Brain microvascular endothelial cell (primary cell): ENCODE data around the gene TNIK.

ENCODE experiments used
- DNase-seq: peaks from one replicate; pipeline ENCODE4 v3.0.0-alpha.2; 2020
- H3K27ac ChIP-seq: fragments of 250-450 bp; sonication (Bioruptor Pico); 2 replicates; pipeline ENCODE4 v1.5.1; 2020; ENCODE audit warnings: mild to moderate bottlenecking, moderate library complexity
- H3K27me3 ChIP-seq: fragments of 250-450 bp; sonication (Bioruptor Pico); replicated peaks from 2 replicates; pipeline ENCODE4 v1.5.1; 2020; ENCODE audit warnings: mild to moderate bottlenecking
- H3K36me3 ChIP-seq: fragments of 250-450 bp; sonication (Bioruptor Pico); replicated peaks from 2 replicates; pipeline ENCODE4 v1.5.1; 2020; ENCODE audit warnings: mild to moderate bottlenecking
- H3K4me3 ChIP-seq: 2 replicates; pipeline ENCODE4 v1.5.1; 2011; ENCODE audit warnings: low read depth, mild to moderate bottlenecking, control low read depth, low read length, moderate library complexity
- in situ Hi-C: cut with HindIII; loops from 2 replicates; pipeline ENCODE4 v1.10.0; 2017; ENCODE audit warnings: low sequenced_read_pairs, low pct_ligation_motif_present
- TF ChIP-seq, protein P1 (sequence below): IDR thresholded peaks from 2 replicates; pipeline ENCODE4 v1.5.1; 2011; ENCODE audit warnings: low read depth, mild to moderate bottlenecking, moderate library complexity, low read length, control low read depth, inconsistent platforms; ENCODE audit errors: missing control alignments

TNIK gene

DNA sequence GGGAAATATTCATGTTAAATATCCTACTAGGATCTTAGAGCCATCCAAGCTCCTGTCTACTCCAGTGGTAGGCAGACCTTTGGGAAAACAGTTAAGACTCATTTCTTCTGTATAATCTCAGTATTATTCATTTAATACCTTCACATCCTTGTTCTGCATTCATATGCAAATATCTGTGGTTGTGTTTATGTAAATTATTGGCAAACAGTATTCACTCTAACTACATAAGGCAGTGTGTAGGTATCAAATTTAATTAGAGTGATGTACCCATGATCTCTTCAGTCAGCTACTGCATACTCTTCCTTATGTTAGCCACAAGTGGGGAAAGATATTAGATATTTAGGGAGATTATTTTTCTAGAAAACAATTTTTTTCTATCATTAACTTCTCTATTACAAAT lies 232.8 kb downstream of the TNIK start:
- no peaks in the 10 kb centered on the region for H3K36me3 ChIP-seq
- H3K27me3 ChIP-seq = no peaks in the 10 kb centered on the region
- TF ChIP-seq, protein P1, sequence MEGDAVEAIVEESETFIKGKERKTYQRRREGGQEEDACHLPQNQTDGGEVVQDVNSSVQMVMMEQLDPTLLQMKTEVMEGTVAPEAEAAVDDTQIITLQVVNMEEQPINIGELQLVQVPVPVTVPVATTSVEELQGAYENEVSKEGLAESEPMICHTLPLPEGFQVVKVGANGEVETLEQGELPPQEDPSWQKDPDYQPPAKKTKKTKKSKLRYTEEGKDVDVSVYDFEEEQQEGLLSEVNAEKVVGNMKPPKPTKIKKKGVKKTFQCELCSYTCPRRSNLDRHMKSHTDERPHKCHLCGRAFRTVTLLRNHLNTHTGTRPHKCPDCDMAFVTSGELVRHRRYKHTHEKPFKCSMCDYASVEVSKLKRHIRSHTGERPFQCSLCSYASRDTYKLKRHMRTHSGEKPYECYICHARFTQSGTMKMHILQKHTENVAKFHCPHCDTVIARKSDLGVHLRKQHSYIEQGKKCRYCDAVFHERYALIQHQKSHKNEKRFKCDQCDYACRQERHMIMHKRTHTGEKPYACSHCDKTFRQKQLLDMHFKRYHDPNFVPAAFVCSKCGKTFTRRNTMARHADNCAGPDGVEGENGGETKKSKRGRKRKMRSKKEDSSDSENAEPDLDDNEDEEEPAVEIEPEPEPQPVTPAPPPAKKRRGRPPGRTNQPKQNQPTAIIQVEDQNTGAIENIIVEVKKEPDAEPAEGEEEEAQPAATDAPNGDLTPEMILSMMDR = no peak
- no peak overlapping the region for H3K4me3 ChIP-seq
- H3K27ac ChIP-seq = no peak overlapping the region
- in situ Hi-C loops = no loop called here
- DNase-seq = no peak

DNA sequence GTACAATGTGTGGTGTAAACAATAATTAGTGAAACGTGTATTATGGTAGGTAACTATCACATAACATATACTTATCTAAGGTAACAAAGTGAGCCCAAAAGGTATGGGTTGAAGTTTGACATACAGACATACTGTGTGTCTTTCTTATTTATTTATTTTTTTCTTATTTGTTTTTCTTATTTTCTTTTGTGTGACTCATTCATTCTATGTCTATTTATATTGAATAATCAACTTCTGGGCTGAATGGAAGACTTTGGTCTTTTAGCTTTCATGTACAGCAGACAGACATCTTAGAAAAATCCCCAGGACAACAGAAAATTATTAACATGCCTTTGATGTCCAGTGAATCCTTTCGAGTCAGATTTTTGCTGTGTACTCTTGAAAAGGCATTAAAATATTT lies 233.4 kb downstream of the TNIK start:
- H3K4me3 ChIP-seq = no peak overlapping the region
- no peaks in the 10 kb centered on the region for H3K36me3 ChIP-seq
- no peak overlapping the region for H3K27ac ChIP-seq
- no peaks in the 10 kb centered on the region for H3K27me3 ChIP-seq
- in situ Hi-C loops = no loop called here
- no peak for DNase-seq
- TF ChIP-seq, protein P1 = no peak

DNA sequence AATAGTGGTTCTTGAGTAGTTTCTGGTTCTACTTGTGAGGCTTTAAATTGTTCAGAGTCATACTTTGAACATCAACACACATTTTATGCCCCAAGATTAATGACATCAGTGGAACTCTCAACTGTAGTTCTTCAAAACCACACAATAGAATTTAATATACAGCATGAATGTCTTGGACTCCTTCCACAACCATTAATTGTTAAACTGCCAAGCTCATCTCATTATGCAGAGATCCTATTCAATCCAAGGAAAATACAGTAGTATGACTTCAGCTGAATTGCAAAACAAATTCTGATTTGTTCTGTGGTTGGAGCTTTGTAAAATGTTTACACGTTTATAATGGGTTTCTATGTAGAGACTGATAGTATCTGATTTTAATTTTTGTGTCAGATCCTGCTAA lies 234.5 kb downstream of the TNIK start:
- in situ Hi-C loops = no loop called here
- no peak for DNase-seq
- Histone ChIP-seq H3K4me3 (no peak overlapping the region), H3K36me3 (no peaks in the 10 kb centered on the region), H3K27me3 (no peaks in the 10 kb centered on the region), H3K27ac (no peak overlapping the region)
- TF ChIP-seq, protein P1 = no peak

DNA sequence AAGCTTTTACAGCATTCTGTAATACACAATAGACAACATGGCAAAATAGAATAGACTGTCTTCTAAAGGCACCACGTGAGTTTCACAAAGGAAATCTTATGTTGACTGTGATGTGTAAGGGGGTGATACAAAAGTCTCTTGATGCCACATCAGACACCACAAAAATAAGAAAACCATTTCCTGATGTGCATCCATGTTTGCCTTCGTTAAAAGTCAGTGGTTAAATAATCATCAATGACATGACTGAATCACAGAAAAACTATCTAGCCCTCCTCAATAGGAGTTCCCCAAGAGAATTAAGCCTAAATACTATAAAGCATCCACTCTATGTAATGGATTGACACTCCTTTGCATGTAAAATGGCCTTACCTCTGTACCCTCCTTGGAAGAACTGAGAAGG lies 235.0 kb downstream of the TNIK start:
- Histone ChIP-seq H3K36me3 (no peaks in the 10 kb centered on the region), H3K4me3 (no peak overlapping the region), H3K27ac (no peak overlapping the region), H3K27me3 (no peaks in the 10 kb centered on the region)
- TF ChIP-seq, protein P1 = no peak
- in situ Hi-C loops = no loop called here
- DNase-seq = no peak

DNA sequence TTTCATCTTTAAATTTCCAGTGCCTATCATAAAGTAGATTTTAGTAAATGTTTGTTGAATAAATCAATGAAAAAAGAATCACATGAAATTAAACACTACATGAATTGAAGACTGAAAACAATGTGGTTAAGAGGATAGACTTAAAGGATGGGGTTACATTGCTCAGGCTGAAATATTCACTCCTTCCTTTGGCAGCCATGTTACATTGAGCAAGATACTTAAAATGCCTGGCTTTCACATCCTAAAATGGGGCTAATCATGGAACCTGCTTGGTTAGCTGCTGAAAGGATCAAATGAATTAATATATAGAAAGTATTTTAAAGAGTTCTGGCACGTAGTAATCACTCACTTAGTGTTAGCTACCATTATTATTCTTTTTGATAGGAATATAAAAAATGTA lies 236.8 kb downstream of the TNIK start:
- TF ChIP-seq, protein P1 = no peak
- Histone ChIP-seq H3K36me3 (no peaks in the 10 kb centered on the region), H3K27ac (no peak overlapping the region), H3K4me3 (no peak overlapping the region), H3K27me3 (no peaks in the 10 kb centered on the region)
- in situ Hi-C loops = no loop called here
- DNase-seq = no peak

DNA sequence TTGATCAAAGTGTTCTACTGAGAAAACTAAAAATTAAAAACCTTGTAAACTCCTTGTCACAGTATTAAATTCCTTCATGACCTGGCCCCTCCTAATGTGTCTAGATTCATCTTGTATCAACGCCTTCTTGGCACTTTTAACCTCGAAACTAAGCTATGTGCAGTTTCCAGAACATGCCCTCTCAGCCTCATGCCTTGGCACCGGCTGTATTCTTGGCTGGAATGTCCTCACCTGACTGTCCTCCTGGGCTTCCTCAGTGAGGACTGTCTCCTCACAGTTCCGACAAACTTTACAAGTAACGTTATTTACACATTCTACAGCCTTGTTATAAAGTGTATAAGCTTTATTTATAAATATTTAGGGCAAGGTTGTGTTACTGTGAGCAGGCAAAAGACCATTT lies 237.2 kb downstream of the TNIK start:
- H3K27ac ChIP-seq = no peak overlapping the region
- TF ChIP-seq, protein P1 = no peak
- no peaks in the 10 kb centered on the region for H3K36me3 ChIP-seq
- DNase-seq = no peak
- no peaks in the 10 kb centered on the region for H3K27me3 ChIP-seq
- no peak overlapping the region for H3K4me3 ChIP-seq
- in situ Hi-C loops = no loop called here
